GM18526 (cell line): ENCODE data around the gene DPYSL5.

Experiments
- POLR2A ChIP-seq: IDR thresholded peaks from 3 replicates; pipeline ENCODE4 v1.6.1; 2011; ENCODE audit not compliant: insufficient read length; ENCODE audit errors: extremely low read depth

Gene DPYSL5, protein sequence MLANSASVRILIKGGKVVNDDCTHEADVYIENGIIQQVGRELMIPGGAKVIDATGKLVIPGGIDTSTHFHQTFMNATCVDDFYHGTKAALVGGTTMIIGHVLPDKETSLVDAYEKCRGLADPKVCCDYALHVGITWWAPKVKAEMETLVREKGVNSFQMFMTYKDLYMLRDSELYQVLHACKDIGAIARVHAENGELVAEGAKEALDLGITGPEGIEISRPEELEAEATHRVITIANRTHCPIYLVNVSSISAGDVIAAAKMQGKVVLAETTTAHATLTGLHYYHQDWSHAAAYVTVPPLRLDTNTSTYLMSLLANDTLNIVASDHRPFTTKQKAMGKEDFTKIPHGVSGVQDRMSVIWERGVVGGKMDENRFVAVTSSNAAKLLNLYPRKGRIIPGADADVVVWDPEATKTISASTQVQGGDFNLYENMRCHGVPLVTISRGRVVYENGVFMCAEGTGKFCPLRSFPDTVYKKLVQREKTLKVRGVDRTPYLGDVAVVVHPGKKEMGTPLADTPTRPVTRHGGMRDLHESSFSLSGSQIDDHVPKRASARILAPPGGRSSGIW

DNA sequence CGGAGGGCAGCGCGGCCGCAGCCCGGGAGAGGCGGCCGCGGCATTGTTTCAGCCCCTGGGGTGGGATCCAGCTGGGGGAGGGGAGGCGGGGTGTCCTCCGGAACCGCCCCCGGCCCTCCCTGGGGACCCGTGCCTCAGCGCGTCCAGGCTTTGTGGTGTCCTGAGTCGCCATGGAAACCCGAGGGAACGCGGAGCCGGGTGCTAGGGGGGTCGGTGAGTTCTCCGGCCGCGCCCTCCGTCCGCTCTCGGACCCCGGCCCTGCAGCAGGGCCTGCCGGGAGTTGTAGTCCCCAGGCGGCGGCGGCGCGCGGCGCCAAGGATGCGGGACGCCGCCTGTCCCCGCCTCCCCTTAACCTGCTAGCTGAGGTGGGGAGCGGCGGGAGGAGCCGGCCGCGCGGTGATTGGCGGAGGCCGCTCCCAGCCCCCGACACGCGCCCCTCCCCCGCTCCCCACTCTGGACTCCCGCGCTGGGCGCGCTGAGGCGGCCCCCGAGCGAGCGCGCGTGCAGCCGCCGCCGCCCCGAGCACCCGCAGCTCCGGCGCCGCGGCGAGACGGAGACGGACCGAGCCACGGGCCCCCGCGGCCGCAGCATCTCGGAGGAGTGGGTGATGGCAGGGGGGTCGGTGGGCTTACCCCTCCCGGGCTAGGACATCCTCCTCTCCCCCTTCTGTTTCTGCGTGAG lies at the start of gene DPYSL5:
Gene DPYSL5, plus strand, starts transcription at position 478 of the 681 bp plus-strand sequence. CDS start 50,368 bp downstream, outside the sequence.
- TF ChIP-seq POLR2A, result no peak

GRCh38 chr2:26801328-26801727 lies 46.6 kb upstream of the DPYSL5 start:
- no peak for TF ChIP-seq POLR2A

DNA sequence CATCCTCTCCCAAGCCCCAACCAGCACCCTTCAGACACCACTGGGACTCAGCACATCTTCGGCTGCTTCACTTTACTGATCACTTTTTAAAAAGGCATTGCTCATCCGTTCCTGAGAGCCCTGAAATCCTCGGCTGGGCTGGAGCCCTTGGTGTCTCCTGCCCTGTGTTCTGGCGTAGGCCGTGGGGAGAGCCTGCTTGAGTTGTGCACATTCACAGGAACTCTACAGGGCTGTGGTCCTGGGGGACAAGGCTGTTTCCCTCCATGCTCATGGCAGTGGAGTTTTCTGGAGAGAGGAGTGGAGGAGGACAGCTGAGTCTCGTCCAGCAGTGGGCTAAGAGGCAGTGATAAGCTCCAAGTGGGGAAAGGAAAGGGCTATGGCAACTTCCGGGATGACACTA lies 46.1 kb upstream of the DPYSL5 start:
- no peak for TF ChIP-seq POLR2A

DNA sequence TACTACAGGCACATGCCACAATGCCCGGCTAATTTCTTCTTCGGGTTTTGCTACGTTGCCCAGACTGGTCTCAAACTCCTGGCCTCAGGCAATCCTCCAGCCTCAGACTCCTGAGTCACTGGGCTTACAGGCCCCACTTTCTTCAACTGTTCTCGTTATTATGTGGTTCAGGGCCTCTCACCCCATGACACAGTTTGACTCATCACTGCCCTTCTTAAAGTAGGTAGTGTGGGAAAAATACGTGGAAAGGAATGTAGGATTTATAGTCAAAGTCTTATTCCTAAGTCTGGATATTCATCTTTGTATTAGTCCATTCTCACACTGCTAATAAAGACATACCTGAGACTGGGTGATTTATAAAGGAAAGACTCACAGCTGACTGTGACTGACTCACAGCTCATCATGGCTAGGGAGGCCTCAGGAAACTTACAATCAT lies 42.7 kb upstream of the DPYSL5 start:
- TF ChIP-seq POLR2A, result no peak

- no peak for TF ChIP-seq POLR2A
These were observed 40.0 kb upstream of the DPYSL5 start for GRCh38 chr2:26807788-26808460.

DNA sequence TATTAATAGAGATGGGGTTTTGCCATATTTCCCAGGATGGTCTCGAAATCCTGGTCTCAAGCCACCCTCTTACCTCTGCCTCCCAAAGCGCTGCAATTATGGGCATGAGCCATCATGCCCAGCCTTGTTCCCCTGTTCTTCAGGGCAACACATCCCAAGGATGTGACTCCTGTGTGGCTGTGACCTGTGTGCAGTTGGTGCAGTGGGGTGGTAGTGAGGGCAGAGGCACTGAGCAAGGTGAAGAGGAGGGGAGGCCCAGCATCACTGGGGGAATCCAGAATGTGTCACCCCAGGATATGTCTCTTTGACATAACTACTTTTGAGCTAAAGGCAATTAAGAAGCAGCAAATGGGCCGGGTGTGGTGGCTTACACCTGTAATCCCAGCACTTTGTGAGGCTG lies 38.7 kb upstream of the DPYSL5 start:
- no peak for TF ChIP-seq POLR2A

- no peak for TF ChIP-seq POLR2A
These were observed 37.9 kb upstream of the DPYSL5 start for GRCh38 chr2:26809876-26810577.

- no peak for TF ChIP-seq POLR2A
These were observed 36.7 kb upstream of the DPYSL5 start for GRCh38 chr2:26811261-26811660.

DNA sequence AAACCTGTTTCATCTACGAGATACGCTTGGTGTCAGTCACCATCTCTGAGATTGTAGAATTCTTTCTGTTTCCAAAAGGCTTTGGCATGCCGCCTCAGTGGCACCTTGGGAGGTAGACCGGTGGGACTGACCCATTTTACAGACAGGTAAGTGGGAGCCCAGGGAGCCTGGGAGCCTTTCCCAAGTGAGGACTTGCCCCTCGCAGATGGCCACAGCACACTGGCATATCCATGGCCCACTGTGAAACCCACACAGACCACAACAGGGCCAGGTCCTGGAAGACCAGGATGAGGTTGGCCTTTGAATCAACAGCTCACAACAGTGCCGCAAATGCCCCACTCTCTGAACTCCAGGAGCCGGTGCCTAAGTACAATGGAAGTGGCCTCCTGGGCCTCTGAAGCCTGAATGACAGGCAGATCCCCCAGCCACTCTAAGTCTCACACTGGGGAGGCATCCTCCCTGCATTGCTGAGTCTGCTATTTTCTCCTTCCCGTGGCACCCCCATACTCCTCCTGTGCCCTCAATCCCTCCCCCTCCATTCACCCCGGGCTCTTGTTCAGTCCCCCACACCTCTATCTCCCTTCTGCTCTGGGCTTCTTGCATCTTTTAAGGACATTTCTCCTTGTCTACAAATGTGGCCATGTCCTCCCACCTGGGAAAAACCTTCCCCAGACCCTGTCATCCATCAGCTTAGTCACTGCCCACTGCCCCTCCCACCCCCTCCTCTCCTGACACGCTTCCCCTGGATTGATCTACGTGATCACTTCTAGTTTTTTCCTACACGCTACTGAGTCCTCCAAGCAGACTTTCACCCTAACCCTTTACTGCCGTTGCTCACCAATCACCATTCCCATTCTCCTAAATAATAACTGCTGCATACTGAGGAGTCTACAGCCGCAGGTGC lies 35.9 kb upstream of the DPYSL5 start:
- TF ChIP-seq POLR2A, result no peak

GRCh38 chr2:26812731-26813130 lies 35.2 kb upstream of the DPYSL5 start:
- no peak for TF ChIP-seq POLR2A

- no peak for TF ChIP-seq POLR2A
These were observed 31.0 kb upstream of the DPYSL5 start for GRCh38 chr2:26816893-26817292.

- no peak for TF ChIP-seq POLR2A
These were observed 29.7 kb upstream of the DPYSL5 start for GRCh38 chr2:26818255-26818654.

- TF ChIP-seq POLR2A, result no peak
These were observed 29.0 kb upstream of the DPYSL5 start for GRCh38 chr2:26818972-26819371.

DNA sequence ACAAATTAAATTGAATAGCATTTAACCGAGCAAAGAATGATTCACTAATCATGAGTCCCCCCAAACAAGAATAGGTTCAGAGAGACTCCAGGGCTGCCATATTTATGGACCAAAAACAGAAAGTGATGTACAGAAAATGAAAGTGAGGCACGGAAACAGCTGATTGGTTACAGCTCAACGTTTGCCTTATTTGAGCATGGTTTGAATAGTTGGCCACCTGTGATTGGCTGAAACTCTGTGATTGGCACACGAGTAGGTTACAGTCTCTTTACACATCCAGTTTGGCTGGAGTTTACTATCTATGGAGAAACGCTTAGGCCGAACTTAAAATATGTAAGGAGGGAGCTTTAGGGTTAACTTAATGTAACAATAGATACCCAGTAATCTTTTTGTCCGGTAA lies 27.0 kb upstream of the DPYSL5 start:
- TF ChIP-seq POLR2A, result no peak

DNA sequence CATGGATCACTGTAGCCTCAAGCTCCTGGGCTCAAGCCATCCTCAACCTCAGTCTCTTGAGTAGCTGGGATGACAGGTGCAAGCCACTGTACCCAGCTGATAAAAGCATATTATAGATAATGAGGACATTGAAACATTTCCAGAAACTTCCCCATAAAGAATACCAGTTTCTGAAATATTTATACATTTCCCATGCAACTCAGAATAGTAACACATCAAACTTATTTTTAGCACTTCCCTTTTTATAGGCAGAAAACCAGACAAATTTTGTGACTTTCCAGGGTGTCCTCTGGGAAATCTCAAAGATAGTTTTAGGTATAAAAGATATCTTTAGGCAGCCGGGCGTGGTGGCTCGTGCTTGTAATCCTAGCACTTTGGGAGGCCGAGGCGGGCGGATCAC lies 25.1 kb upstream of the DPYSL5 start:
- no peak for TF ChIP-seq POLR2A
